Hematopoietic multipotent progenitor cell treated with erythropoietin and hydrocortisone succinate and interleukin-3 and kit ligand, for 6 days (in vitro differentiated cells): Measurements from ENCODE around the gene GTF2IRD1.
A peak's percentile ranks its signal among the peaks of the same experiment; 100 is the strongest.
"Not testable (repeated sequence)": the region's sequence is repeated elsewhere in the genome, so short reads cannot be mapped to it uniquely, and the experiment has no call there.

Source experiments
- DNase-seq: peaks from one replicate; pipeline ENCODE4 v3.0.0-alpha.2; 2015

Gene GTF2IRD1

DNA sequence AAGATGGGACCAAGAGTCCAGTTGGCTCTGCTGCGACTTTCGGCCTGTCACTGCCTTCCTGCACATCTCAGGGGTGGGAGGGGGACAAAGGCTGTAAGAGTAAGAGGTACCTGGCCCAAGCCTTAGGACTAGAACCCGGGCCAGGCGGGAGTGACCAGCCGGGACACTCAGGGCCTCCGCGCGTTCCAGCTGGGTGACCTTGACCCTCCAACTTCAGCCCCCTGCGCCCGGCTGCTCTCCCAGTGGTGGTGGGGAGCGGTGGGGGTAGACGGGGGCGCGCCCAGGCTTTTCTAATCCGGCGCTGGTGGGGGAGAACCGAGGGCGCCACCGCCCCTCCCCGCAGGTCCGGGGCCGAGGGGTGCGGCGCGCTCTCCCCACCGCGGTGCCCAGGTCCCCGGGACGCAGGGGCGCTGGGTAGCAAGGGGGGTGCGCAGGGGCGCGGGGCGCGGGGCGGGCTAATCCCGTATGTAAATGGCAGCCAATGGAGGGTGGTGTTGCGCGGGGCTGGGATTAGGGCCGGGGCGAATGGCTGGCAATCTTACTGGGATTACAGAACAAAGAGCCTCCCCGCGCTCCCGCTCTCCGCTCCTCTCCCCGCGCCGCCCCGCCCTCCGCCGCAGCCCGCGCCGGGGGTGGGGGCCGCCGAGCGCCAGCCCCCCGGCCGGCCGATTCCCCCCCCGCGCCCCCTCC is at the start of gene GTF2IRD1:
TSS of gene GTF2IRD1 (plus strand) at position 585 of the 690 bp plus-strand sequence. CDS start 54,175 bp downstream, outside the sequence.
- peak; percentile 73 for DNase-seq

DNA sequence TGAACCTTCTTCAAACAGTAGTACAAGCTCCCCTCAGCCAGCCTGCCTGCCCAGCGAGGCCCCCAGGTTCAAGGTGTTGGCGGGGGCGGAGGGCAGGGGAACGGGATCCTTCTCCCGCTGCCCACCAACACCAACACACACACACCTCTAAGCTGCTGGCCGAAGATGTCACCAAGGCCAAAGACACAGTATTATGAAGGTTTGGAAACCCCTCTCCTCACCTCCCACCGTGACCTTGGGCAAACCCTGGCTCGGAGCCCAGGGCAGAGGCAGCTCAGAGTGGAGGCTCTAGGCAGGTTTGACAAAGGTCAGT is 49.4 kb upstream of the GTF2IRD1 start:
- DNase-seq = no peak

GRCh38 chr7:74404741-74405140 is 49.0 kb upstream of the GTF2IRD1 start:
- no peak for DNase-seq

GRCh38 chr7:74405191-74405898 is 48.4 kb upstream of the GTF2IRD1 start:
- peak; percentile 28 for DNase-seq

- no peak for DNase-seq
Measured at GRCh38 chr7:74405899-74406512, 47.7 kb upstream of the GTF2IRD1 start.

DNA sequence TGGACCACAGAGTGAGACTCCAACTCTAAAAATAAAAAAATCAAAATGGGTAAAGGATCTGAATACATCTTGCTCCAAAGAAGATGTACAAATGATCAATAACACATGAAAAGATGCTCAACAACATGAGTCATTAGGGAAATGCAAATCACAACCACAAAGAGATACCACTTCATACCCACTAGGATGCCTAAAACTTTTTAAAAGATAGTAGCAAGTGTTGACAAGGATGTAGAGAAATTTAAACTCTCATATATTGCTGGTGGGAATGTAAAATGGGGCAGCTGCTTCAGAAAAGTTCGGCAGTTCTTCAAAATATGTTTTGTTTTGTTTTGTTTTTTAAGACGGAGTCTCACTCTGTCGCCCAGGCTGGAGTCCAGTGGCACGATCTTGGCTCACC is 45.7 kb upstream of the GTF2IRD1 start:
- no peak for DNase-seq

- DNase-seq = no peak
Measured at GRCh38 chr7:74409571-74409970, 44.1 kb upstream of the GTF2IRD1 start.

GRCh38 chr7:74410772-74411171 is 42.9 kb upstream of the GTF2IRD1 start:
- DNase-seq = no peak

DNA sequence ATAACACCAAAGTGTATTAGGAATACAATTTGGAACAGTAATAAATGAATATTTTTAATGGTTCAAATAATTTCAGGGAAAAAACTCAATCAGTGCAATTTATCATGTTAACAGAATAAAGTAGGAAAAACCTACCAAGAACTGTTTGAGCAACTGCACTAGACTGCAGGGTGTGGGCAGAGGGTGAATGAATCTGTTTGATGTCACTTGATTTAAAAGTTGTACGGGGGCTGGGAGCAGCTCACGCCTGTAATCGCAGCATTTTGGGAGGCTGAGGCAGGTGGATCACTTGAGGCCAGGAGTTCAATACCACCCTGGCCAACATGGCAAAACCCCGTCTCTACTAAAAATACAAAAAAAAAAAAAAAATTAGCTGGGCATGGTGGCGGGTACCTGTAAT is 42.1 kb upstream of the GTF2IRD1 start:
- DNase-seq = not testable (repeated sequence)

DNA sequence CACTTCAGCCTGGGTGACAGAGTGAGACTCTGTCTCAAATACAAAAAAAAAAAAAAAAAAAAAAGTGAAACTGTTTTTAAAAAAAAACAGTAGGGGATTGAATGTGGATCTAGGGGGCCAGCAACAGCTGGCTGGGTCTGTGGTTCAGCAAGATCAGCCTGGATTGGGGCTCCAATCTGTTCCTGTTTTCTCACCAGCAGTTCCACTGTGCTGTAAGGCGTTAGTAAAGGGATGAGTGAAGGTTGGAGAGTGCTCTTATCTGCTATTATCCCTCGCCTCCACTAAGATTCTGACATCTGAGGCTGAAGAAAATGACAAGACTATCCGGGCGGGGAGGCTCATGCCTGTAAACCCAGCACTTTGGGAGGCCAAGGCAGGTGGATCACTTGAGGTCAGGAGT is 41.6 kb upstream of the GTF2IRD1 start:
- peak; percentile 14 for DNase-seq

- no peak for DNase-seq
Measured at GRCh38 chr7:74412603-74413002, 41.1 kb upstream of the GTF2IRD1 start.

DNA sequence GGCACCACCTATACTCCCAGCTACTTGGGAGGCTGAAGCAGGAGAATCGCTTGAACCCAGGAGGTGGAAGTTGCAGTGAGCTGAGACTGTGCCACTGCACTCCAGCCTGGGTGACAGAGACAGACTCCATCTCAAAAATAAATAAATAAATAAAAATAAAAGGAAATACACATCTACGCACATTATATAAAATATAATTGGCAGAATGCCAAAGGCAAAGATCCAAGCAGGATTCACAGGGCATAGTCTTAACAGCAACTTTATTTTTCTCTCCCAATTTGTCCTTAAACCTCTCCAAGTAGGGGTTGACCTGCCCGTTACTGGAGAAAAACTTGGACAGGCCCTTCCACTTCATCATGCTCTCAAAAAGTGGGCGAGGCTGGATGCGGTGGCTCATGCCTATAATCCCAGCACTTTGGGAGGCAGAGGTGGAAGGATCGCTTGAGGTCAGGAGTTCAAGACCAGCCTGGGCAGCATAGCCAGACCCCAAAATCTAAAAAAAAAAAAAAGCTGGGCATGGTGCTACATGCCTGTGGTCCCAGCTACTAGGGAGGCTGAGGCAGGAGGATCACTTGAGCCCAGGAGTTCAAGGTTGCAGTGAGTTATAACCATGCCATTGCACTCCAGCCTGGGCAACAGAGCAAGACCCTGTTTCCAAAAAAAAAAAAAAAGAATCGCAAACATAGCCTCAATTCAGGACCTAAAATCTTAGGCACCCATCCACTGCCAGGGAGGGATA is 38.9 kb upstream of the GTF2IRD1 start:
- not testable (repeated sequence) for DNase-seq

DNA sequence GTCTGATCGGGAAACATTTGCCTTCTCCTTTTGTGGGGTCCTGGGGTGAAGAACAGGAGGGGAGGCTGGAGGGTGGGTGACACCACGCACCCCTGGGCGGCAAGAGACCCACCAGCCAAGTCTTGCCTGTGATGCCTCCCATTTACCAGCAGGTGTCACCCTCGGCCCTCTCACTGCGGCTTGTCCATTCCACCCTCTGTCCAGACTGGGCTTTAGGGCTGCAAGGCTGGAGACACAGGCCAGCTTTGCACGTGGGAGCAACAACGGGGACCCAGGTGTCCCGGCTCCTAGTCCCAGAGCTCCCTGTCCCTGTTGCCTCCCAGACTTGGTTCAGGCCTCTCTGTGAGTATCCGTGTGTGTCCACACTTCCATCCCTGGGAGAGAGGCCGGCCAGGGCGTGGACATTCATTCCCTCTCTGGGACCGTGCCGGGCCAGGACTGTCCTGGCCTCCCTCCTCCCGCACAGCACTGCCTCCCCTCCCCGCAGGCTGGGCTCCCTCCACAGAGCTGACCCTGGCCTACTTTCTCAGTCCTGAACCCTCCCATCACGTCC is 36.2 kb upstream of the GTF2IRD1 start:
- peak; percentile 73 for DNase-seq

GRCh38 chr7:74418076-74418475 is 35.6 kb upstream of the GTF2IRD1 start:
- no peak for DNase-seq

DNA sequence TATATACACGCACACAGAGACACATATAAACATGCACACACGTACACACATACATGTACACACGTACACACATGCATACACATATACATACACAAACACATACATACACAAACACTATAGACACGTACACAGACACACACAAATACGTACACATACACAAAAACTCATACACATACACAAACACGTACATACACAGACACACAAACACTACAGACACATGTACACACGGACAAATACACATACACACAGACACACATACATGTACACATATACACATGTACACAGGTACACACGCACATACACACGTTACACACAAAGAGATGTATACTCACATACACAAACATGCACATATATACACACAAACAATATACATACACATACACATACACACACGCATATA is 35.2 kb upstream of the GTF2IRD1 start:
- no peak for DNase-seq

DNA sequence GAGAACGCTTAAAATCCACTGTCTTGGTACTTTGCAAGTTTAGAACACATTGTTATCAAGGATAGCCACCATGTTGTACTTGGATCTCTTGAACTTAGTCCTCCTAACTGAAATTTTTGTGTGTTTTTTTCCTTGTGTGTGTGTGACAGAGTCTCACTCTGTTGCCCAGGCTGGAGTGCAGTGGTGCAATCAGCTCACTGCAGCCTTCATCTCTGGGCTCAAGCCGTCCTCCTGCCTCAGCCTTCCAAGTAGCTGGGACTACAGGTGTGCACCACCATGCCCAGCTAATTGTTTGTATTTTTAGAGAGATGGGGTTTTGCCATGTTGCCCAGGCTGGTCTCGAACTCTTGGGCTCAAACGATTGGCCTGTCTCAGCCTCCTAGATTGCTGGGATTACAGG is 34.5 kb upstream of the GTF2IRD1 start:
- not testable (repeated sequence) for DNase-seq

GRCh38 chr7:74420006-74420405 is 33.7 kb upstream of the GTF2IRD1 start:
- no peak for DNase-seq

GRCh38 chr7:74424291-74424880 is 29.3 kb upstream of the GTF2IRD1 start:
- no peak for DNase-seq

DNA sequence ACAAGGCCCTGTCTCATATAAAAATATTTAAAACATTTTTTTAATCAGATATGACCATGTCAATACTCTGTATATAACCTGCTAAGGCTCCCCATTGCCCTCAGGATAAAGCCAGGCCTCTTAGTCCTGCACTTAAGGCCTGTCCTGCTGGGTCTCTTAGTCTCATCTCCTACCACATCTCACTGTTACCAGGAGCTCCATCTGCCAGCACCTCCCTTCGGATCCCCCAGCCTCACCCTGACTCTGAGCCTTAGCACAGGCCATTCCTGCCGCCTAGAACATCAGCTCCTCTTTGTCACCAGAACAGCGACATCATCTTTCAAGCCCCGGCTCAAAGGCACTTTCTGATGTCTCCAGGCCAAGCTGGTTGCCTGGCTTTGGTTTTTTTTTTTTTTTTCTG is 25.7 kb upstream of the GTF2IRD1 start:
- DNase-seq = no peak

DNA sequence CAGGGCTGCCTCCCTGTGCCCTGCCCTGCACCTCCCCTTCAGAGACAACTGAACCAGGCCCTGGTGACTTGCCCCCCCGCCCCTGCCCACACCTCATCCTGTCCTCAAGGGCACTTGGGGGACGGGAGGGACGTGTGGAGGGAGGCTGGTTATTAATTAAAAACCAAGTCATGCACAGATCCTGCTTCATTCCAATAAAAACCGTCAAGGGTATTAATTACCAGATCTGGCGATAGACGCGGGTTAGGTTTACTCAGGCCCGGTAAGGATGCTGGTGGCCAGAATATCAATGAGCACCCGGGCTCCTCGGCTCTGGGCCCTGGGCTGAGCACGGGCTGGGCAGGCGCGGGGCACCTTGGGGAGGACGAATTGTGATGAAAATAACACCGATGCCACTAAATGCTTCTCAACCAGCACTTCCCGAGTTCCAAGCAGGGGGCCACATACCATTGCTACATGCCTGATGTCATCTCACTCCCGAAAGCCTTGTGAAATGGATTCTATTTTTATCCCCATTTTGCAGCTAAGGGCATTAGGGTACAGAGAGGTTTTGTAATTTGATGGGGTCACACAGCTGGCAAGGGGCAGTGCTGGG is 24.5 kb upstream of the GTF2IRD1 start:
- no peak for DNase-seq

GRCh38 chr7:74430409-74430808 is 23.3 kb upstream of the GTF2IRD1 start:
- not testable (repeated sequence) for DNase-seq

GRCh38 chr7:74430961-74431466 is 22.7 kb upstream of the GTF2IRD1 start:
- DNase-seq = no peak
